ENCODE results near the gene ST8SIA5.

ST8SIA5 gene

DNA sequence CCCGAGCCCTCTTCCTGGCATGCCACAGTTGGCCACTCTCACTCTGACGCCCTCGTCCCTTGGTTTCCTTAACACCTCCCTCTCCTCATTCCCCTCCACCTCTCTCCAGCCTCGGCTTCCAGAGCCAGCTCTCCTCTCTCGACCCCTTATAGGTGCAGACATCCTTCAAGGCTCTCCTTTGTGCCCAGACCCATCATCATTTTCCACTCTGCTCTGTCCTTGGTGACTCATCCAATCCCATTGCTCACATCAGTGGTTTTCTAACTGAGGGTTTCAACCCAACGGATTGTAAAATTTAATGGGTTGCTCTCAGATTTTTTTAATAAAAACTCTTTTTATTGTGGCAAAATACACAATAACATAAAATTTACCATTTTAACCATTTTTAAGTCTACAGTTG, 6.2 kb downstream of the ST8SIA5 start:
- TF ChIP-seq SPI1 (IDR thresholded peaks at IDR 0.05; ENCODE audit: borderline replicate concordance, low read depth) (no peak), POLR2AphosphoS5 (IDR thresholded peaks at IDR 0.05; ENCODE audit: low read depth) (no peak), CTCF (IDR thresholded peaks at IDR 0.05; ENCODE audit: insufficient read depth, low read length) (no peak), GABPA (IDR thresholded peaks at IDR 0.05; ENCODE audit: low read depth) (no peak)
- TF ChIP-seq, protein P1, sequence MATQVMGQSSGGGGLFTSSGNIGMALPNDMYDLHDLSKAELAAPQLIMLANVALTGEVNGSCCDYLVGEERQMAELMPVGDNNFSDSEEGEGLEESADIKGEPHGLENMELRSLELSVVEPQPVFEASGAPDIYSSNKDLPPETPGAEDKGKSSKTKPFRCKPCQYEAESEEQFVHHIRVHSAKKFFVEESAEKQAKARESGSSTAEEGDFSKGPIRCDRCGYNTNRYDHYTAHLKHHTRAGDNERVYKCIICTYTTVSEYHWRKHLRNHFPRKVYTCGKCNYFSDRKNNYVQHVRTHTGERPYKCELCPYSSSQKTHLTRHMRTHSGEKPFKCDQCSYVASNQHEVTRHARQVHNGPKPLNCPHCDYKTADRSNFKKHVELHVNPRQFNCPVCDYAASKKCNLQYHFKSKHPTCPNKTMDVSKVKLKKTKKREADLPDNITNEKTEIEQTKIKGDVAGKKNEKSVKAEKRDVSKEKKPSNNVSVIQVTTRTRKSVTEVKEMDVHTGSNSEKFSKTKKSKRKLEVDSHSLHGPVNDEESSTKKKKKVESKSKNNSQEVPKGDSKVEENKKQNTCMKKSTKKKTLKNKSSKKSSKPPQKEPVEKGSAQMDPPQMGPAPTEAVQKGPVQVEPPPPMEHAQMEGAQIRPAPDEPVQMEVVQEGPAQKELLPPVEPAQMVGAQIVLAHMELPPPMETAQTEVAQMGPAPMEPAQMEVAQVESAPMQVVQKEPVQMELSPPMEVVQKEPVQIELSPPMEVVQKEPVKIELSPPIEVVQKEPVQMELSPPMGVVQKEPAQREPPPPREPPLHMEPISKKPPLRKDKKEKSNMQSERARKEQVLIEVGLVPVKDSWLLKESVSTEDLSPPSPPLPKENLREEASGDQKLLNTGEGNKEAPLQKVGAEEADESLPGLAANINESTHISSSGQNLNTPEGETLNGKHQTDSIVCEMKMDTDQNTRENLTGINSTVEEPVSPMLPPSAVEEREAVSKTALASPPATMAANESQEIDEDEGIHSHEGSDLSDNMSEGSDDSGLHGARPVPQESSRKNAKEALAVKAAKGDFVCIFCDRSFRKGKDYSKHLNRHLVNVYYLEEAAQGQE (IDR thresholded peaks at IDR 0.05; ENCODE audit: insufficient replicate concordance, low read depth) = no peak
- DNase-seq (ENCODE audit: low read depth in 1 of 2, low spot score in 1 of 2) = no peak
- Histone ChIP-seq H3K27me3 (ENCODE audit: insufficient read depth, poor library complexity, severe bottlenecking) (peaks cover 9% of the 10 kb centered on the region), H3K4me3 (replicated peaks; ENCODE audit: insufficient read depth, low read length) (no peak overlapping the region), H3K27ac (replicated peaks) (no peak overlapping the region)

GRCh38 chr18:46748466-46748865, 8.4 kb downstream of the ST8SIA5 start:
- Histone ChIP-seq H3K4me3 (replicated peaks; ENCODE audit: insufficient read depth, low read length) (no peak overlapping the region), H3K27me3 (ENCODE audit: insufficient read depth, poor library complexity, severe bottlenecking) (peaks cover 11% of the 10 kb centered on the region), H3K27ac (replicated peaks) (no peak overlapping the region)
- TF ChIP-seq GABPA (IDR thresholded peaks at IDR 0.05; ENCODE audit: low read depth) (no peak), POLR2AphosphoS5 (IDR thresholded peaks at IDR 0.05; ENCODE audit: low read depth) (no peak), CTCF (IDR thresholded peaks at IDR 0.05; ENCODE audit: insufficient read depth, low read length) (no peak), SPI1 (IDR thresholded peaks at IDR 0.05; ENCODE audit: borderline replicate concordance, low read depth) (no peak)
- TF ChIP-seq, protein P1 (IDR thresholded peaks at IDR 0.05; ENCODE audit: insufficient replicate concordance, low read depth) = no peak
- DNase-seq (ENCODE audit: low read depth in 1 of 2, low spot score in 1 of 2) = no peak

DNA sequence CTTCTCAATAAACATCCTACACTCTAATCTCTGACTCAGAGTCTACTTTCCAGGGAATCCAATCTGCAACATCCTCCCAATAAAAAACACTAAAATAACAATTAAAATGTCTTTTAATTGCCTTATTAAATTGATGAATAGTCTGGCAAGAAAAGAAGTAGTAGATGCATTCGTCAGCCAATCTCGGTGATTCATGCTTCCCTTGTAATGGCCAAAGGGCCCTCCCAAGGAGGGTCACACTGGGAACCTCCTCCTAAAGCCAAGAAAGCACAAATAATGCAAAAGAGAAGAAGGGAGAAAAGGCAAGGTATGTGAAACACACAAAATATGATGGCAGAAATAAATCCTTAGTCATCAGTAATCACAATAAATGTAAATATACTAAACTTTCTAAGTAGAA, 16.8 kb downstream of the ST8SIA5 start:
- H3K27me3 ChIP-seq (ENCODE audit: insufficient read depth, poor library complexity, severe bottlenecking) = peaks cover 10% of the 10 kb centered on the region
- TF ChIP-seq, protein P1 (IDR thresholded peaks at IDR 0.05; ENCODE audit: insufficient replicate concordance, low read depth) = no peak
- no peak for TF ChIP-seq CTCF (IDR thresholded peaks at IDR 0.05; ENCODE audit: insufficient read depth, low read length)
- no peak for TF ChIP-seq SPI1 (IDR thresholded peaks at IDR 0.05; ENCODE audit: borderline replicate concordance, low read depth)
- TF ChIP-seq POLR2AphosphoS5 (IDR thresholded peaks at IDR 0.05; ENCODE audit: low read depth) = no peak
- TF ChIP-seq GABPA (IDR thresholded peaks at IDR 0.05; ENCODE audit: low read depth) = no peak
- H3K27ac ChIP-seq (replicated peaks) = no peak overlapping the region
- DNase-seq (ENCODE audit: low read depth in 1 of 2, low spot score in 1 of 2) = no peak
- H3K4me3 ChIP-seq (replicated peaks; ENCODE audit: insufficient read depth, low read length) = no peak overlapping the region

Measured in HL-60 (cell line).